Adrenal gland (tissue), 5 donors: ENCODE results near the gene KCNMA1.

Experiments
- CTCF ChIP-seq, 6 experiments: fragments of 450-650 bp in 4 of 6; fragments of 200-600 bp in 2 of 6; sonication (generic) in 1 of 6; IDR thresholded peaks; 1 replicate in 5 of 6; 2 replicates in 1 of 6; pipeline versions ENCODE4 v1.5.1 to v1.8.0; 2016 to 2021; ENCODE audit warnings: antibody characterized with exemption in 6 of 6, mild to moderate bottlenecking in 2 of 6, moderate library complexity in 1 of 6
- POLR2A ChIP-seq, 2 donors: fragments of 450-650 bp; IDR thresholded peaks; one replicate each; pipeline ENCODE4 v1.6.1; 2017; ENCODE audit warnings: antibody characterized with exemption in 2 of 2, mild to moderate bottlenecking in 2 of 2, moderate library complexity in 1 of 2
- donor health status: DM: no; HTN: no; CAD: no.

GRCh38 chr10:77072836-77073662 lies 564.6 kb downstream of the KCNMA1 start:
- no peak for TF ChIP-seq POLR2A (IDR thresholded peaks at IDR 0.05)
- no peak for TF ChIP-seq CTCF (IDR thresholded peaks at IDR 0.05)
